GM13976 (cell line): Measurements from ENCODE around the gene HMGN1.

Experiments
- DNase-seq: peaks from one replicate; pipeline ENCODE4 v3.0.0; 2012; ENCODE audit warnings: low spot score
- in situ Hi-C: fragments of 300-500 bp; cut with MboI; formaldehyde crosslinking; loops from one replicate; pipeline ENCODE4 v1.12.0; 2022; ENCODE audit warnings: low sequenced_read_pairs, mixed read lengths, inconsistent platforms; ENCODE audit not compliant: unreplicated experiment
- TF ChIP-seq, protein P1 (sequence below): IDR thresholded peaks from 2 replicates; pipeline ENCODE4 v1.5.1; 2012; ENCODE audit warnings: borderline replicate concordance, mild to moderate bottlenecking; ENCODE audit not compliant: insufficient read depth; ENCODE audit errors: extremely low read depth, missing control alignments, control extremely low read depth

HMGN1 gene

GRCh38 chr21:39367783-39368182 is 18.9 kb upstream of the HMGN1 start:
- no peak for DNase-seq
- TF ChIP-seq, protein P1, sequence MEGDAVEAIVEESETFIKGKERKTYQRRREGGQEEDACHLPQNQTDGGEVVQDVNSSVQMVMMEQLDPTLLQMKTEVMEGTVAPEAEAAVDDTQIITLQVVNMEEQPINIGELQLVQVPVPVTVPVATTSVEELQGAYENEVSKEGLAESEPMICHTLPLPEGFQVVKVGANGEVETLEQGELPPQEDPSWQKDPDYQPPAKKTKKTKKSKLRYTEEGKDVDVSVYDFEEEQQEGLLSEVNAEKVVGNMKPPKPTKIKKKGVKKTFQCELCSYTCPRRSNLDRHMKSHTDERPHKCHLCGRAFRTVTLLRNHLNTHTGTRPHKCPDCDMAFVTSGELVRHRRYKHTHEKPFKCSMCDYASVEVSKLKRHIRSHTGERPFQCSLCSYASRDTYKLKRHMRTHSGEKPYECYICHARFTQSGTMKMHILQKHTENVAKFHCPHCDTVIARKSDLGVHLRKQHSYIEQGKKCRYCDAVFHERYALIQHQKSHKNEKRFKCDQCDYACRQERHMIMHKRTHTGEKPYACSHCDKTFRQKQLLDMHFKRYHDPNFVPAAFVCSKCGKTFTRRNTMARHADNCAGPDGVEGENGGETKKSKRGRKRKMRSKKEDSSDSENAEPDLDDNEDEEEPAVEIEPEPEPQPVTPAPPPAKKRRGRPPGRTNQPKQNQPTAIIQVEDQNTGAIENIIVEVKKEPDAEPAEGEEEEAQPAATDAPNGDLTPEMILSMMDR: no peak
- in situ Hi-C loops: no loop called here

GRCh38 chr21:39366563-39366962 is 17.7 kb upstream of the HMGN1 start:
- in situ Hi-C loops: no loop called here
- TF ChIP-seq, protein P1: no peak
- no peak for DNase-seq

GRCh38 chr21:39364949-39365348 is 16.1 kb upstream of the HMGN1 start:
- DNase-seq: no peak
- TF ChIP-seq, protein P1: no peak
- in situ Hi-C loops: no loop called here

DNA sequence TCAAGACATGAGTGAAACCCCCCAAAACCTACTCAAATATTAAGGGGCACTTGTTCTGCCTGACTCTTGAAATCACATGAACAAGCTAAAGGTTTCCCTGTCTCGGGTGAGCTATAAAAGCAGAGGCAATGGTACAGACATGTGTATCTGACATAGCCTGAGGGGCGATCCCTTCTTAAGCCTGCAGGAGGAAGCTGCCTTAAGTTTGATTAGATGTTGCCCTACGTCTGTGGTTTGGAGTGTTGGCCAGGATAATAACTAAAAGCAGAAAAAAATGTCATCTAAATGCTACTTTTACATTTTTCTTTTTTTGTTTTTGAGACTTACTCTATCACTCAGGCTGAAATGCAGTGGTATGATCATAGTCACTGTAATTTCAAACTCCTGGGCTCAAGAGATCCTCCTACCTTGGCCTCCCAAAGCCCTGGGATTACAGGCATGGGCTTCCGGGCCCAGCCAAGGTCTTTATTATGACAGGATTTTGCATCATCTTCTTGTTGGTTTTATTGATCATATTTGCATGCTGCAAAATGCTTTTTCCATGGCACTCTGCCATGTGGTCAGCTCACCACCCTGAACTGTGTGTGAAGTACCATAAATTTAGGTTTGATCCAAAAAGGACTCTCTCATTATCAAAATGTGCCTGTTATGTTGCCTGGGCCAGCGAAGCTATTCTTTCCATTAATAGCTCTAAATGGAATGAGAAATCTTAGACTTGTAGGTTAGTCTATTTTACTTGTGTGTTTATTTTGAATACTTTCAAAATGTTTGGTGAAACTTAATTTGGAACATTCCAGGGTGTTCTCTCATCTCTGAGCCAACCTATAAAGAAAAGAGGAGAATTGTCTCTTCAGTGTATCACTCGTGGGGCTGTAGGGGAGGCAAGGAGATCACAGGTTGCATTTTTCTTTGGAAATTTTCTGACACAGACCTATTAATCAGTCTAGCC is 15.0 kb upstream of the HMGN1 start:
- DNase-seq: no peak
- in situ Hi-C loops: no loop called here
- TF ChIP-seq, protein P1: no peak

- TF ChIP-seq, protein P1: no peak
- DNase-seq: no peak
- in situ Hi-C loops: no loop called here
These were observed 13.8 kb upstream of the HMGN1 start for GRCh38 chr21:39362733-39363132.

DNA sequence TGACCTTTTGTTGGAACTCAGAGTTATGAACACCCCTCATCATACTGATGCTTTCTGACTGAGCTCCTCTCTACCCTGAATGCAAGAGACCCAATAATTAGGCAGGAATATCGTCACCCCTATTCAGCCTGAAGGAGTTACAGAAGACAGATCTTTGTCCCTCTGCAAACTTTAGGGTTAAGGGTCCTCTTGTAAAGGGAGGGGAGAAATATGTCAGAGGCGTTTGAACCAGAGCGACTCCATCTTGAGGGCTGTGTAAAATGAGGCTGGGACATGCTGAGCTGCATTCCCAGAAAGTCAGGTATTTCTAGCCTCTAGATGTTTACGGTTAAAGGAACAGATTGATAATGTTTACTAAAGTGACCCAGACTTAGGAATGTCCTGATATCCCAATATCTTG is 10.5 kb upstream of the HMGN1 start:
- TF ChIP-seq, protein P1: no peak
- DNase-seq: no peak
- in situ Hi-C loops: no loop called here
